B cell (primary cell): Measurements from ENCODE around the gene KBTBD12. TPM values are rescaled to one million over a fixed set of nuclear protein-coding genes. Genes with fewer than 3 reads are reported as not detected.

ENCODE experiments used
- ATAC-seq: fragments of 200-7000 bp; cut with Tn5 transposase; one replicate; pipeline ENCODE4 v1.10.0; 2021; ENCODE audit warnings: low read depth, mild to moderate bottlenecking, moderate number of reproducible peaks, moderate library complexity
- CTCF ChIA-PET: fragments of 350-600 bp; sonication (Branson Sonifier 250); formaldehyde crosslinking; loops from one replicate; lab custom pipeline; 2021; ENCODE audit warnings: antibody characterized with exemption, inconsistent platforms; lab: Charles Lee
- POLR2A ChIA-PET: fragments of 350-600 bp; sonication (Branson Sonifier 250); formaldehyde crosslinking; loops from one replicate; lab custom pipeline; 2021; ENCODE audit warnings: antibody characterized with exemption; lab: Charles Lee
- DNase-seq: peaks from one replicate; pipeline ENCODE4 v3.0.0; 2013
- H2AFZ ChIP-seq: 2 replicates; pipeline ENCODE4 v1.6.1; 2012; ENCODE audit warnings: mild to moderate bottlenecking, low read depth, low read length; ENCODE audit not compliant: insufficient read depth, poor library complexity, severe bottlenecking
- H3K27ac ChIP-seq, 2 donors: 1 replicate in 1 of 2; 2 replicates in 1 of 2; pipeline ENCODE4 v1.5.1; 2012 to 2013; ENCODE audit warnings: low read length in 2 of 2, mild to moderate bottlenecking in 2 of 2, moderate library complexity in 1 of 2
- H3K27me3 ChIP-seq, 4 experiments: fragments of 200-600 bp in 1 of 4; sonication (generic) in 1 of 4; replicated peaks in 1 of 4; 1 replicate in 2 of 4; 2 replicates in 2 of 4; pipeline versions ENCODE4 v1.6.1 to v1.7.0; 2013 to 2016; ENCODE audit warnings: low read length in 3 of 4, mild to moderate bottlenecking in 2 of 4, mixed read lengths in 1 of 4, moderate library complexity in 1 of 4; ENCODE audit not compliant: insufficient read depth in 4 of 4, control insufficient read depth in 3 of 4; ENCODE audit errors: control extremely low read depth in 1 of 4
- H3K36me3 ChIP-seq, 2 experiments: replicated peaks in 1 of 2; 1 replicate in 1 of 2; 2 replicates in 1 of 2; pipeline versions ENCODE4 v1.6.1 to v1.7.1; 2013; ENCODE audit warnings: low read length in 1 of 2; ENCODE audit not compliant: insufficient read depth in 2 of 2, control insufficient read depth in 1 of 2; ENCODE audit errors: control extremely low read depth in 1 of 2, extremely low read depth in 1 of 2
- H3K4me1 ChIP-seq, 2 donors: fragments of 200-600 bp in 1 of 2; sonication (generic) in 1 of 2; 1 replicate in 1 of 2; 2 replicates in 1 of 2; pipeline versions ENCODE4 v1.5.1 to v1.6.1; 2013 to 2017; ENCODE audit warnings: low read length in 2 of 2; ENCODE audit not compliant: control insufficient read depth in 2 of 2, insufficient read depth in 2 of 2
- H3K4me2 ChIP-seq: replicated peaks from 2 replicates; pipeline ENCODE3; 2012; ENCODE audit warnings: mild to moderate bottlenecking, low read depth, low read length; ENCODE audit not compliant: poor library complexity, severe bottlenecking
- H3K4me3 ChIP-seq, 5 experiments: fragments of 200-600 bp in 1 of 5; sonication (generic) in 1 of 5; 1 replicate in 3 of 5; 2 replicates in 2 of 5; pipeline versions ENCODE4 v1.5.1 to v1.7.0; 2011 to 2016; ENCODE audit warnings: low read length in 4 of 5, mild to moderate bottlenecking in 4 of 5, low read depth in 2 of 5, control low read depth in 1 of 5, moderate library complexity in 1 of 5; ENCODE audit not compliant: insufficient read depth in 1 of 5; ENCODE audit errors: control extremely low read depth in 1 of 5, extremely low read depth in 1 of 5
- H3K79me2 ChIP-seq: fragments of 200-600 bp; sonication (generic); one replicate; pipeline ENCODE4 v1.6.0; 2016; ENCODE audit warnings: low read length; ENCODE audit not compliant: control insufficient read depth, insufficient read depth
- H3K9ac ChIP-seq: fragments of 200-600 bp; sonication (generic); 2 replicates; pipeline ENCODE4 v1.6.1; 2017; ENCODE audit warnings: mild to moderate bottlenecking, low read length, moderate library complexity
- H3K9me3 ChIP-seq, 3 donors: one replicate each; pipeline versions ENCODE4 v1.6.1 to v1.7.1; 2013; ENCODE audit warnings: low read length in 2 of 3; ENCODE audit not compliant: control insufficient read depth in 2 of 3, insufficient read depth in 1 of 3; ENCODE audit errors: control extremely low read depth in 1 of 3
- H4K20me1 ChIP-seq: 2 replicates; pipeline ENCODE4 v1.6.0; 2012; ENCODE audit warnings: mild to moderate bottlenecking, low read length; ENCODE audit not compliant: insufficient read depth, control insufficient read depth, poor library complexity, severe bottlenecking
- H3K27ac Mint-ChIP-seq: one replicate; pipeline ENCODE4 v1.8.0; 2021; ENCODE audit warnings: mixed read lengths
- H3K27me3 Mint-ChIP-seq: one replicate; pipeline ENCODE4 v1.8.0; 2021; ENCODE audit warnings: mixed read lengths
- H3K4me1 Mint-ChIP-seq: one replicate; pipeline ENCODE4 v1.8.0; 2021; ENCODE audit warnings: mixed read lengths
- H3K4me3 Mint-ChIP-seq: one replicate; pipeline ENCODE4 v1.8.0; 2021; ENCODE audit warnings: mixed read lengths
- H3K9me3 Mint-ChIP-seq: one replicate; pipeline ENCODE4 v1.8.0; 2022; ENCODE audit warnings: mixed read lengths; ENCODE audit not compliant: insufficient read depth
- EZH2 ChIP-seq: IDR thresholded peaks from 2 replicates; pipeline ENCODE4 v1.6.1; 2012; ENCODE audit warnings: borderline replicate concordance, low read depth, mild to moderate bottlenecking, moderate library complexity, low read length; ENCODE audit not compliant: insufficient read depth, poor library complexity, severe bottlenecking
- WGBS: methylation state at CpG from one replicate; pipeline ENCODE4 v1.1.5; 2013; ENCODE audit warnings: missing lambda C conversion rate; ENCODE audit not compliant: insufficient coverage; 5-methylcytosine and 5-hydroxymethylcytosine counted together
- intact Hi-C: fragments of 100-400 bp; cut with micrococcal nuclease; formaldehyde crosslinking; loops from one replicate; pipeline ENCODE4 v1.10.0; 2022
- polyA plus RNA-seq: library from polyadenylated mRNA; depleted of rRNA; stranded (reverse); fragments of >200 nt; gene quantifications from 2 replicates; pipeline ENCODE4 v1.2.3, GENCODE V29; 2012
- total RNA-seq, 2 donors: library from RNA; stranded (reverse); fragments of 120-200 nt in 1 of 2; gene quantifications; 1 replicate in 1 of 2; 2 replicates in 1 of 2; pipeline versions ENCODE4 v1.2.3 to v1.2.4, GENCODE V29; 2013 to 2022
- TF ChIP-seq, protein P1 (sequence below): fragments of 200-600 bp; IDR thresholded peaks from one replicate; pipeline ENCODE4 v1.8.0; 2022; ENCODE audit warnings: antibody characterized with exemption, mild to moderate bottlenecking

KBTBD12 gene
- total and polyA plus RNA-seq, 2 donors (not counting 1 experiment from before 2014, with no cell fraction given): 0.22 TPM; not detected in 1

DNA sequence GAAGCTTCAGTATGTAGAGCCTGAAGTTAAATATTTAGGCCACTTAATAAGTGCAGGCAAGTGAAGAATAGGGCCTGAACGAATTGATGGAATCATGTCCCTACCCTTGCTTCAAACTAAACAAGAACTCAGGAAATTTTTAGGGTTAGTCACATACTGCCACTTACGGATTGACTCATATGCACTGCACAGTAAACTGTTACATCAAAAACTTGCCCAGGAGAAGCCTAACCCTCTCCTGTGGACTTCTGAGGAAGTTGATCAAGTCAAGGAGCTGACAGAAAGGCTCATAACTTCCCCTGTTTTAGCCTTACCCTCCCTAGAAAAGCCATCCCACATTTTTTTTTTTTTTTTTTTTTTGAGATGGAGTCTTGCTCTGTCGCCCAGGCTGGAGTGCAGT is 20.6 kb upstream of the KBTBD12 start:
- TF ChIP-seq, protein P1, sequence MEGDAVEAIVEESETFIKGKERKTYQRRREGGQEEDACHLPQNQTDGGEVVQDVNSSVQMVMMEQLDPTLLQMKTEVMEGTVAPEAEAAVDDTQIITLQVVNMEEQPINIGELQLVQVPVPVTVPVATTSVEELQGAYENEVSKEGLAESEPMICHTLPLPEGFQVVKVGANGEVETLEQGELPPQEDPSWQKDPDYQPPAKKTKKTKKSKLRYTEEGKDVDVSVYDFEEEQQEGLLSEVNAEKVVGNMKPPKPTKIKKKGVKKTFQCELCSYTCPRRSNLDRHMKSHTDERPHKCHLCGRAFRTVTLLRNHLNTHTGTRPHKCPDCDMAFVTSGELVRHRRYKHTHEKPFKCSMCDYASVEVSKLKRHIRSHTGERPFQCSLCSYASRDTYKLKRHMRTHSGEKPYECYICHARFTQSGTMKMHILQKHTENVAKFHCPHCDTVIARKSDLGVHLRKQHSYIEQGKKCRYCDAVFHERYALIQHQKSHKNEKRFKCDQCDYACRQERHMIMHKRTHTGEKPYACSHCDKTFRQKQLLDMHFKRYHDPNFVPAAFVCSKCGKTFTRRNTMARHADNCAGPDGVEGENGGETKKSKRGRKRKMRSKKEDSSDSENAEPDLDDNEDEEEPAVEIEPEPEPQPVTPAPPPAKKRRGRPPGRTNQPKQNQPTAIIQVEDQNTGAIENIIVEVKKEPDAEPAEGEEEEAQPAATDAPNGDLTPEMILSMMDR: no peak
- Mint-ChIP-seq H3K4me1 (no peaks in the 10 kb centered on the region), H3K27ac (no peak overlapping the region), H3K27me3 (no peaks in the 10 kb centered on the region), H3K4me3 (no peak overlapping the region), H3K9me3 (peaks cover 11% of the 10 kb centered on the region)
- H3K9me3 ChIP-seq: peaks cover 0 to 17% (median 15%) of the 10 kb centered on the region in 3 donors
- H4K20me1 ChIP-seq: no peaks in the 10 kb centered on the region
- H2AFZ ChIP-seq: no peak overlapping the region
- WGBS: 90% methylated on average over 2 of the region's 3 CpGs
- ChIA-PET CTCF (interaction anchor here (1.0 to 1.6 kb wide), 2 partner anchors 8 to 20 kb away, joined by 3 to 4 read pairs; partner anchors contain the start of gene KBTBD12), POLR2A (no interaction called here)
- H3K27me3 ChIP-seq: no peaks in the 10 kb centered on the region
- no peak overlapping the region for H3K9ac ChIP-seq
- no peaks in the 10 kb centered on the region for H3K79me2 ChIP-seq
- H3K4me3 ChIP-seq: no peak overlapping the region
- no peaks in the 10 kb centered on the region for H3K36me3 ChIP-seq
- H3K4me2 ChIP-seq: no peak overlapping the region
- peaks cover 0 to 3% of the 10 kb centered on the region in 2 donors for H3K4me1 ChIP-seq
- DNase-seq: no peak
- ATAC-seq: no peak
- intact Hi-C loops: no loop called here
- H3K27ac ChIP-seq: no peak overlapping the region

DNA sequence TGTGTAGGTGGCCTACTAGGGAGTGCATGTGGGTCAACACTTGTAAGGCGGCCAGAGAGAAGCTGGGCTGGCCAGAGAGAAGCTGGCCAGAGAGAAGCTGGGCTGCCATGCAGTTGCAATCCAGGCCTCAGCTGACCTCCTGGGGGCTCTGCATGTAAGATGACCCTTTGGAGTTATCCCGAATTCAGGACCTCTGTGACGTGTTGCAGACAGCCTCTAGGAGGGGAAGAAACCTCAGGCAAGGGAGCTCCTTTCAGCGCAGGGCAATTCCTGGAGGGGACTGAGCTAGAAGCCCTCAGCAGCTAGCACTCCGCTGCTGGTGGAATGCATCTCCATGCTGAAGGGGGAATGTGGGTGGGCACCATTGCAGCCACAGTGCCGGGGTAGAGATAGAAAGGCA is 15.8 kb upstream of the KBTBD12 start:
- WGBS: 99% methylated on average over 5 of the region's 6 CpGs
- Histone ChIP-seq H3K9ac (no peak overlapping the region), H3K27ac (no peak overlapping the region), H3K27me3 (no peaks in the 10 kb centered on the region), H2AFZ (no peak overlapping the region), H3K79me2 (no peaks in the 10 kb centered on the region), H3K9me3 (peaks cover 0 to 3% (median 0%) of the 10 kb centered on the region in 3 donors), H3K4me2 (no peak overlapping the region), H4K20me1 (no peaks in the 10 kb centered on the region), H3K4me1 (peaks cover 0 to 10% of the 10 kb centered on the region in 2 donors), H3K36me3 (no peaks in the 10 kb centered on the region), H3K4me3 (no peak overlapping the region)
- Mint-ChIP-seq H3K9me3 (peaks cover 2% of the 10 kb centered on the region), H3K27me3 (peaks cover 9% of the 10 kb centered on the region), H3K27ac (no peak overlapping the region), H3K4me1 (peaks cover 7% of the 10 kb centered on the region), H3K4me3 (no peak overlapping the region)
- intact Hi-C loops: no loop called here
- CTCF ChIA-PET: no interaction called here
- POLR2A ChIA-PET: no interaction called here
- ATAC-seq (no peak), DNase-seq (no peak)
- no peak for TF ChIP-seq EZH2
- TF ChIP-seq, protein P1: no peak
